ENCODE data around the gene NCKAP5L.
"Not testable (repeated sequence)": the region's sequence is repeated elsewhere in the genome, so short reads cannot be mapped to it uniquely, and the experiment has no call there.

The NCKAP5L gene

GRCh38 chr12:49798248-49798647, 30.0 kb downstream of the NCKAP5L start:
- no peak for DNase-seq

DNA sequence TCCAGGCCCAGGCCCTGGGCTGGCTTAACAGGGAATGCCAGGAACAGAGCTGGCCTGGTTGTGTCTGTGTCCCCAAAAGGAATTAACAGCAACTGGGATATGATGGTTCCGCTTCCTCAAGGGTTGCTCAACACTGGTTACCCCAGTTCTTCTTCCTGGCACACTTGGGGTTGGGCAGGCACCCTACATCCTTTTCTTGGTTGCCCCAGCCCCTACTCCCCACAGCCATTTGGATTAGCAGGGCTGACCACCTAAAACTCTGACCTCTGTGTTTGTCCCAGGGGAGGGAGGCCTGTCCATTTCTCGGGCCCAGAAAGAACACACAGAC, 30.8 kb downstream of the NCKAP5L start:
- DNase-seq, result no peak

DNA sequence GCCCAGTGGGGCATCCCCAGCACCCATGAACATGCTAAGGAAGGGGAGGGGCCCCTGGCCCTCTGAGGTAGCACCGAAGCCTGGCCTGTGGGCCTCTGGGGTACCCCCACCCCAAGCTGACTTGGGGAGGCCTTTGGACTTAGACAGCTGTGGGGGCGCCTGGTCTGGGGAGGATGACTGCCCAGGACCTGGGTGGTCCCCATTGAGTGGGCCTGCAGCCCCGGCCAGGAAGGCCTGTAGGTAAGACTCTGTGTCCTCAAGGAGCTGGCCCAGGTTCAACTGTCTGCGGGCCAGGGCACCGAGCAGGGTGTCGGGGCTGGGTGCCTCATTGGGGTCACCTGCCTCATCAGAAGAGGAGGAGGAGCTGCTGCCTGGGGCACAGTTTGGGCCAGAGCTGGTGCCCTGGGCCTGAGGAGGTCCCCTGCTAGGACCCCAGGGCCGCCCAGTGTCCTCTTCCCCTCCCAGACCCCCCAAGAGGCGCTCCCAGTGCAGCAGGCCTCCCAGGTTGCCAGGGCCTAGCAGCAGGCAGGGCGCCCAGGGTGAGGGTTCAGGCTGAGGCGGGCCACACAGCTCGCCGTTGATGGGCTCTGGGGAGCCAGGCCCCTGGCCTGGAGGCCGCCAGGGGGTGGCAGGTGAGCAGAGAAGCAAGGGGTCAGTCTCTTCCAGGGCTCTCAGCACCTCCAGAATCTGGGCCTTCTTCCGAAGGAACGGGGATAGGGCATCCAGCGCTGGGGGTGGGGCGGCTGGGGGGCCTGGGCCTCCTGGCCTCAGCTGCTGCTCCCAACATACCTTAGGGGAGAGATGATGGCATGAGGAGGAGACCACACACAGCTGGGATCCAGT, 31.4 kb downstream of the NCKAP5L start:
- DNase-seq, result no peak

DNA sequence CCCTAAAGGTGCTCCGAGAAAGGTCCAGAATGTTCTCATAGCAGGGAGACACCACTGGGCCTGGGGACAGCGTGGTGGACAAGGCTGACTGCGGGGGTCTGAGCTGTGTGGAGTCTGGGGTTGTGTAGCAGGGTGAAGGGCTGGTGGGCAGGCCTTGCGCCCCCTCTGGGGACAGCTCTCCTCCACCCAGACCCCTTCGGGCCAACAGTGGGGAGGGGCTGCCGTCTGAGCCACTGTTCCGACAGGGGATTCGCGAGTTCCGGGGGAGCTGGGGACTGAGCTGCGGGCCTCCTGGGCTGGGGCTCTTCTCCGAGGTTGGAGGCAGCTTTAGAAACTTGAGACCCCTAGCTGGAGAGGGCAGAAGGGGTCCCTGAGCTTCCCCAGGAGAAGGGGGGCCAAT, 32.1 kb downstream of the NCKAP5L start:
- no peak for DNase-seq

DNA sequence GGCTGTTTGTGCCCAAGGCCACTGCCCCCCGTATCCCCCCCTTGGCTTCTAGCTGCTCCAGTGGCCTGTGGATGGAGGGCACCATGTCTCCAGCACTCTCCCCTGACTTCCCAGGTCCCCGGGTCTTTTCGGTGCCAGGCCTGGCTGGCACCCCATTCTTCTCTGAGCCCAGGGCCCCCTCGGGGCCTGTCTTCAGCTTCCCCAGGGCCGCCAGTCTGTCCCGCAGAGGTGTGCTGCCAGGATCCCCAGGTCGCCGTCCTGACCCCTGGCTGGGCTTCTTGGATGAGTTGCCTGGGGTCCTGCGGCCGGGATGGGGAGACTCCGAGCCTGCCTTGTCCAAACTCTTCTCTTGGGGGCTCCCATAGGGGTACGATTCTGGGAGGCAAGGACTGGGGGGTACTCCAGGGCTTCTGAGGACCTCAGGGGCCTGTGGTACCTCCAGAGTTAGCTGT, 32.5 kb downstream of the NCKAP5L start:
- DNase-seq, result no peak

GRCh38 chr12:49794811-49795653, 33.2 kb downstream of the NCKAP5L start:
- DNase-seq, result no peak

DNA sequence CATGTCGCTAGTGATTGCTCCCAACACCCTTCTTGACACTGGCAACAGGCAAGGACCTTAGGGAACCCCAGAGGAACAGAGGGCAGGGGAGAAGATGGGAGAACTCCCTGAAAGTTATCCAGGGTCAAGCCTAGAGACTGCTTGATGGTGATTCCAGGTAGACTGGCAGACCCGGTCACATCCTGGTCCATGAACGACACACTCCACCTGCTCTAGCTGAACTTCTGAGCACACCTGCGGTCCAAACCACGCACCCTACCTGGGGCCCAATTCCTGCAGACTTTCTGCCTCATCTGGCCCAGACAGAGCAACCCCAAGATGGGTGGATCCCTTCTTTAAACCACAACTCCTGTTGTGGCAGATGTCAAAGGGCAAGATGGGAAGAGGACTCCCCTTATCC, 34.2 kb downstream of the NCKAP5L start:
- no peak for DNase-seq

DNA sequence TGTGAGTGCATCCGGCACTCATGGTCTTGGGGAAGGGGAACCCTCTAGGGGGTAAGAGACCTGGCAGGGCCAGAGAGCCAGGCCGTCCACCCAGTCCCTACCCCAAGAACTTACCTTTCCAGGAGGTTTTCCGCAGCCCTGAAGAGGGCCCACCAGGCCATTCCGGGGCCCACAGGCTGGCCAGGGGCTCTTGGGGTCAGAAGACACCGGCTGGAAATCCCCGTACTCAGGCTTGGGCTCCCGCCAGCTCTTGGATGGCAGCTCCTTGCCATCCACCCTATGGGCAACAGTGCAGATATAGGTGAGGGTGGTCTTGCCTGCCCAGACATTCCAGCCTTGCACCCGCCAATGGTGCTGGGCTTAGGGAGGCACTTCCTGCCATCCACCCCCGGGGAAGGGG, 34.6 kb downstream of the NCKAP5L start:
- no peak for DNase-seq

GRCh38 chr12:49792976-49793580, 35.1 kb downstream of the NCKAP5L start:
- no peak for DNase-seq

DNA sequence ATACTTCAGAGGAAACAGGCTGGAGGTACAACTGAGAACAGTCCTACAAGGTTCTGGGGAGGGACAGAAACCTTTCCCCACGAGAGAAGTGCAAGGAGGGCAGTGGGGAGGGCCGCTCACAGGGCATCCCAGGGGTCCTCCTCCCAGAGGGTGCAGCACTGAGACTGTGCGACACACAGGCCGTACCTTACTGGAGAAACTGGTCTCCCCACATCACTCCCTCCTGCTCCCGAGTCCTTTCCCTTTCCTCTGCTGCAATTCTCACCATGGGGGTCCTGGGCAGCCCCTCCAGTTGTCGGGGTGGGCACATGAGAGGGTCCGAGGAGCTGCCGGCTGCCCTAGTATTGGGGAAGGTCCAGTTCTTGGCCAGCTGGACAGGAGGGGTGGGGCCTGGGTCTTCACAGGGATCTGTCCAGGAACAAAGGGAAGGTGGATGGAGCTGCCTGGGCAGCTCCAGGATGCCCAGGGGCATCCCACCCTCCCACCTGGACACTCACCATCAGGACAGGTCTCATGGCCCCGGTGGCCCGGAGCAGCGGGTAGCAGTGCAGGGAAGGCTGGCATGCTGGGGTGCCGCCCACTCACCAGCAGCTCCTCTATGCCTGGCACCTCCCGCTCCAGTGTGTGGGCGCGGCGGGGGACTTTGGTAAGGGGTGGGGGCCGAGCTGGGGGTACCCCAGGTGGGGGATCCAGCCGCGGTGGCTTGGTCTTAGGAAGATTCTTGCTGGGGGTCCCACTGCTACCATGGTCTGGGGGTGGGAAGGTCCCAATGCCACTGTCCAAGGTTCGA, 35.8 kb downstream of the NCKAP5L start:
- no peak for DNase-seq

DNA sequence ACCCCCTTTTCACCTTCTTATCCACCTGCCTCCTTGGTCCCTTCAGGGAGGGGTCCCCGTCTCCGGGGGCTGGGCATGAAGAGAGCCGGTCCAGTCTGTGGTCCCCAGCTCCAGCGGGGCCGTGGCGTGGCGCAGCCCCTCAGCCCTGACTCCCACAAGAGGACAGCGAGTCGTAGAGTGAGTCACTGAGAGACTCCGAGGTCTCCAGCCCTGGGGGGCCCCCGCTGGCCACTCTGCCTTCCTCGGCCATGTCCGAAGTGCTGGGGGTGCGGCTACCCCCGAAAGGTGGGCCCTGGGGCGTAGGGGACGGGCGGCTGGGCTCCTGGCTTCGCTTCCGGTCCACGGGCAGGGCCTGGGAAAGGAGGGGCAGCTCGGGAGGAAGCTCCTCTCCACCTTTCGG, 36.5 kb downstream of the NCKAP5L start:
- no peak for DNase-seq

DNA sequence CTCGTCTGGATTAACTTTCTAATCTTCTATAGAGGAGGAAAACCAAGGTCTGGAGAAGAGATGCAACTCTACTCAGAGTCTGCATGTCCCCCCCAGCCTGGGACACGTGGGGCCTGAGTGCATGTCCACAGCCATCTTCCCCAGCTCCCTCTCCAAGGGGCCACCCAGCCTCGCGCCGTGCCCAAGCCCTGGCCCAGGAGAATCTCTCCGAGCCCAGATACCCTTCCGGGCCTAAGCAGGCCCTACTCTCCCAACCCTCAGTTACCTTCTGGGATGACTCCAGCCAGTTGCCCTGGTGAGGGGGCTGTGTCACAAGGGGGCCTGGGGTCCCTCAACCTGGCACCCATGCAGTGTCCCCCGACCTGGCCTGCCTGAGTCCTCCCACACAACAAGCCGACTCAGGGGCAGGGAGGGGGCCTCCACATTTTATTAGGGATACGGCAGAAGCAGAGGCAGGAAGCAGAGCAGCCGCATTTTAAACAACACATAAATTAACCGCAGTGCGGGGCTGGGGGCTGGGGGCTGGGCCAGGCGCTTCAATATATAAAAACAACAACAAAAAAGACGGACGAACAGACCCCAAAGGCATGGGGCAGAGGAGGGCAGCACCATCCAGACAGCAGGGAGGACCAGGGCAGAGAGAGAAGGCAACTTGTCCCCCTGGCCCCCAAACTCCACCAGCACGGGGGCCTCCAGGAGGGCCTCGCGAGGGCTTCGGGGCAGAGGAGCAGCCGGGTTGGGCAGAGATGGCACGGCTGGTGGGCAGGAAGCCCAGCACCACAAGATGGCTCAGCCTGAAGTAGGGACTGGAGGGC, 37.3 kb downstream of the NCKAP5L start:
- DNase-seq, result no peak

DNA sequence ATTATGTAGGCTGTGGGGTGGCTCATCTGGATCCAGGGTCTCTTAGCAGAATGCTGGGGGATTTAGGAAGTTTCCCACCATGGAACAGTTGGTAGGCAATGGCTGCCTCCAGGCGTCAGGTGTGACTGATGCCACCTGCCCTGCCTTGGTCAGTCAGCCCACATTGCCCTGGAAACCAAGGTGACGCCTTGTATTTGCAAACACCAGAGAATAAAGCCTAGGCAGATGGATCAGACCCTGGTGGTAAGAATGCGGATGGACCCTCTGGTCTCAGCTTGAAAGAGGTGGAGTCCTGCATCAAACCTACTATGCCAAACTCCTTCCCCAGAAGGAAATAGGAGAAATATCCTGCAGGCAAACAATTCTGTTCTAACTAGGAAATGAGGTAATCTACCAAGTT, 38.2 kb downstream of the NCKAP5L start:
- DNase-seq, result no peak

DNA sequence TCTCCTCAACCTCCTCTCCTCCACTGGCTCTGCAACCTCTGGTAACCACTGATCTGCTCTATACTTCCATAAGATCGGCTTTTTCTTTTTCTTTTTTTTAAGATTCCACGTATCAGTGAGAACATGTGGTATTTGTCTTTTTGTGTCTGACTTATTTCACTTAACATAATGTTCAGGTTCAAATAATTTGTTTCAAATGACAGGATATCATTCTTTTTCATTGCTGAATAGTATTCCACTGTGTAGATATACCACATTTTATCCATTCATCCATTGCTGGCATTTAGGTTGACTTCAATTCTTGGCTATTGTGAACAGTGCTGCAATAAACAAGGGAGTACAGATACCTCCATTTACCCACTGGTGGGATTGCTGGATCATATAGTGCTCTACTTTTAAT, 40.5 kb downstream of the NCKAP5L start:
- DNase-seq, result no peak

- no peak for DNase-seq
Measured at GRCh38 chr12:49784756-49785409, 43.3 kb downstream of the NCKAP5L start.

- no peak for DNase-seq
Measured at GRCh38 chr12:49783917-49784676, 44.1 kb downstream of the NCKAP5L start.

DNA sequence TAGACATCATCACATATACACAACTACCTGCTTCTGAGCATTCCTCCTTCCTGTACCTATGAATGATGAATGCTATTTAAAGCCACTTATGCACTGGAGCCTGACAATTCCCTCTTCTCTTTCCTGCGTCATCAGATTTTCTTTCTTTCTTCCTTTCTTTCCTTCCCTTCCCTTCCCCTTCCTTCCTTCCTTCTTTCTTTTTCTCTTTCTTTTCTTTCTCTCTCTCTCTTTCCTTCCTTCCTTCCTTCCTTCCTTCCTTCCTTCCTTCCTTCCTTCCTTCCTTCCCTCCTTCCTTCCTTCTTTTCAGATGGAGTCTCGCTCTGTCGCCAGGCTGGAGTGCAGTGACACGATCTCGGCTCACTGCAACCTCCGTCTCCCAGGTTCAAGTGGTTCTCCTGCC, 47.3 kb downstream of the NCKAP5L start:
- not testable (repeated sequence) for DNase-seq

GRCh38 chr12:49779581-49779980, 48.6 kb downstream of the NCKAP5L start:
- no peak for DNase-seq

DNA sequence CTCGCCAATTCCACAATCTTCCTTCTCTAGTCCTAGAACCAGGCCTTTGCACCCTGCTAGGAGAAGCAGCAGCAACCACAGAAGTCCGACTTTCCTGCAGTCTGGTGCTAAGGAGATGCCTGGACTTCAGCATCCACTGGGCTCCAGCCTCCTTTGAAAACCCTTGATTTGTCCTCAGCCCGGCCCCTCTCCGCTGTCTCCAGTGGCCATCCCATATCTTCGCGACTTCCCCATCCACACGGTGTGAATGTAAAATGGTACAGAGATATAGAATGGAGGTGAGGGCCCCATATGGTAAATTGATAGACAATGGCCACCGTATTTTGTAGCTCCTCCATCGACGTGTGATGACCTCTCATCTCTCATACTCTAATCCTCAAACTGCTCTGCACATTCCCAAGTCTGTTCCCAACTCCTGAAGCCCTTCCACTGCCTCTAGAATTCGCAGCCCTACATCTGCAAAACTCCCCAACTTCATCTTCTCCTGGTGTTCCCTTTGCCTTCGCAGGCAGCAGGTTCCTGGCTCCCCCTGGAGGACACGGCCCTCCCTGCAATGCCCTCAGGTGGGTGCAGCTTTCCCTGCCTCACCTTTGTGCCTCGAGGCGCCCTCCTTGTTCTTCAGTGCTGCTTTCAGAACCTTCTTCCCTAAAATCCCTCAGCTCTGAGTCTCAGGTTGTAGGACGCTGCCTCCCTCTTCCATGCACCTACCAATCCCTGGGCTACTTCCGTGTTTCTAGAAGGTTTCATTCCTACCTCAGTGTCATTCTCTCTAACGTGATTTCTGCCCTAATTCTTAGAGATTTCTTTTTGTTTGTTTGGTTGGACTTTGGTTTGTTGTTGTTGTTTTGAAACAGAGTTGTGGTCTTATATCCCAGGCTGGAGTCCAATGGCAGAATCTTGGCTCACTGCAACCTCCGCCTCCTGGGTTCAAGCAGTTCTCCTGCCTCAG, 50.1 kb downstream of the NCKAP5L start:
- DNase-seq, result peak; percentile 84
